Activated T-cell treated with anti-CD3 and anti-CD28 coated beads, Interleukin-2, amount 50 U/mL, for 48 hours (primary cell): ENCODE data around the gene PEX19.

ENCODE experiments used
- DNase-seq, 2 experiments: peaks; one replicate each; pipeline ENCODE4 v3.0.0-alpha.2; 2020

Gene PEX19

DNA sequence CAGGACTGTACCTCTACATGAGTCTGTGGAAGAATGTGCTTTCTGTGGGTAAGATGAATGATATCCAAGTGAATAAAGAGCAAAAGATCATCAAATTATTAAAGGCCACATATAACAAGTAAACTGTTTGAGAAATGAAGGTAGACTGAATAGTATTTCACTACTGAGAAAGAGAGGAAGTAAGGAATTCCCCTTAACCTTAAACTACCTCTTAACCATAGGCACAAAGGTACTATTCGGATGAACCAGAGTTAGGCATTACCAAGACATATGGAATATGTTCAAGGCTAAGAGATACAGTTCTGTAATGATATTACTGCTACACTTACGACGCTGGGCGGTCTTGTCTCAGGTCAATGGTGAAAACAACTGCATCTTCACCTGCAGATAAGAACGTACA is 48.1 kb downstream of the PEX19 start:
- DNase-seq, result no peak

DNA sequence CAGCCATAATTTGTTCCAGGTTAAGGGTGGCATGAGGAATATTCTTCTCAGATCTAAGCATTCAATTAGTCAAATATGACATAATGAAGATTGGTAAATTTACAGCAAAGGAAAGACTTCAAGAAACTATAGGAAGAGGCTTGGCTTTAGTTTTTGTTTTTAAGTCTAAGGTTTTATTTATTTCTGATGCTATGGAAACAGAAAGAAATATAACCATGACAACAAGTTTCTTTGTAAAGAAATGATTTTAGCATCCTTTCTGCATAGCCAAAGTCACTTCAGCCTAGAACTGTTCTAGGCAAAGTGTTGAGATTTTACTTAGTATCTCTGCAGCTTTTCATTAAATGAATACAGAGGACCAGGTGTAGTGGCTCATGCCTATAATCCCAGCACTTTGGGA is 52.0 kb downstream of the PEX19 start:
- DNase-seq, result no peak

DNA sequence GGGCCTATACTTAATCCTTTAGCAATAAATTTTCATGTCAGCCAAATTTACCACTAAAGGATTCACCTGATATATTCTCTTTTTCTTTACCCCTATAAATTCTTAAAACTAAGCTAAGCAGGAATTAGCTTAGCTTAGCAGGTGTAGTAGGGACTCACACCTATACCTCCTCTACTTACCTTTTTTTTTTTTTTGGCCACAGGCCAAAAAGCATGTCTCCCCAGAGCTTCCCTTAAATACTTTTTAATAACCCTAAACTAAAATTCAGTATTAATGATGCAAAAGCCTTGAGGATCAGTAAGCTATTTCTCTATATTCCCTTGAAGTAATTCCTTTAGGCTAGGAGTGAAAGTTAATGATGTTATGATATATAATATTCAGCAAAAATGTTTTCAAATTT is 56.5 kb downstream of the PEX19 start:
- DNase-seq, result no peak

DNA sequence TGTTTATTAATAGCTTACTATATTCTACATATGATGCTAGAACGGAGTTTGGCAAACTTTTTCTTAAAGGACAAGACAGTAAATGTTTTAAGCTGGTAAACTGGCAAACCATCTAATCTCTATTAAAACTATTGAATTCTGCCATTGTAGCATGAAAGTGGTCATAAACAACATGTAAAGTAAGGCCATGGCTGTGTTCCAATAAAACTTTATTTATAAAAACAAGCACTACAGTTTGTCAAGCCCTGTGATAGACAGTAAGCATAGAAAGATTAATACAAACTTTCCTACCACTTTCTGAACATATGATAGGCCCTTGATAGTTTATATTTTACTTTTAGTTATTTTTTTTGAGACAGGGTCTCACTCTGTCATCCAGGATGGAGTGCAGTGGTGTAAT is 57.4 kb downstream of the PEX19 start:
- no peak for DNase-seq

DNA sequence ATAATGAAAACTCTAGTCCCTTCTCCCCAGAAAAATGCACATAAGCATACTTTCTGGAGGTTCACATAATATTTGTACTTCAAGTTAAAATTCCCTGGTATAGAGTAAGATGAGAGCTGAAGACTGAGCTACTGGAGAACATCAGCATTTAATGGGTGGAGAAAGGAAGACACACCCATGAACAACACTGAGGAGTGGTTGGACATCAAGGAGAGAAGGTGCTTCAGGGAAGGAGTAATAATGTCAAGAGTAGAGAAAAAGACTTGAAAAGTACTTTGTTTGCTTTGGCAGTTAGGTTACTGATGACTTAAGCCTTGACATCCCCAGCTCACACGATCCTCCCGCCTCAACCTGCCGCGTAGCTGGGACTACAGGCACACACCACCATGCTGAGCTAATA is 57.9 kb downstream of the PEX19 start:
- no peak for DNase-seq
